Aorta (tissue), 5 donors: Measurements from ENCODE around the gene CYTH3. TPM values are rescaled to one million over a fixed set of nuclear protein-coding genes. Genes with fewer than 3 reads are reported as not detected.
"Not testable (repeated sequence)": the region's sequence is repeated elsewhere in the genome, so short reads cannot be mapped to it uniquely, and the experiment has no call there.

Experiments used
- ATAC-seq: fragments of 200-7000 bp; cut with Tn5 transposase; one replicate; pipeline ENCODE4 v1.9.1; 2022; ENCODE audit warnings: moderate library complexity; ENCODE audit not compliant: low FRiP score
- DNase-seq, 2 donors: peaks; one replicate each; pipeline ENCODE4 v3.0.0-alpha.2; 2020
- H3K27ac ChIP-seq, 2 donors: one replicate each; pipeline ENCODE4 v1.5.1; 2013; ENCODE audit warnings: low read length in 2 of 2, mild to moderate bottlenecking in 2 of 2, moderate library complexity in 2 of 2, control low read depth in 1 of 2, inconsistent platforms in 1 of 2, low read depth in 1 of 2
- H3K27me3 ChIP-seq, 2 donors: one replicate each; pipeline ENCODE4 v1.6.1; 2013; ENCODE audit warnings: control low read depth in 1 of 2, low read length in 1 of 2, mild to moderate bottlenecking in 1 of 2, moderate library complexity in 1 of 2; ENCODE audit not compliant: insufficient read depth in 2 of 2, control insufficient read depth in 1 of 2
- H3K36me3 ChIP-seq, 2 donors: one replicate each; pipeline ENCODE4 v1.6.1; 2013; ENCODE audit warnings: control low read depth in 1 of 2, low read length in 1 of 2, mild to moderate bottlenecking in 1 of 2; ENCODE audit not compliant: insufficient read depth in 2 of 2, control insufficient read depth in 1 of 2
- H3K4me1 ChIP-seq, 2 donors: one replicate each; pipeline ENCODE4 v1.6.1; 2013; ENCODE audit warnings: low read length in 2 of 2, control low read depth in 1 of 2, mild to moderate bottlenecking in 1 of 2, moderate library complexity in 1 of 2; ENCODE audit not compliant: insufficient read depth in 2 of 2, control insufficient read depth in 1 of 2
- H3K4me3 ChIP-seq, 2 donors: one replicate each; pipeline ENCODE4 v1.5.1; 2013; ENCODE audit warnings: low read length in 2 of 2, control low read depth in 1 of 2, mild to moderate bottlenecking in 1 of 2
- H3K9me3 ChIP-seq: one replicate; pipeline ENCODE4 v1.6.1; 2013; ENCODE audit warnings: mild to moderate bottlenecking, low read length; ENCODE audit not compliant: control insufficient read depth
- WGBS, 2 donors: extraction: QIAGEN DNeasy Blood & Tissue Kit; methylation state at CpG; one replicate each; pipeline ENCODE4 v1.1.7; 2013; 5-methylcytosine and 5-hydroxymethylcytosine counted together
- intact Hi-C, 2 donors: fragments of 100-400 bp; cut with DNase I; formaldehyde crosslinking; loops; one replicate each; pipeline versions ENCODE4 v1.14.2 to v1.15.0; 2022
- polyA plus RNA-seq, 2 donors: library from polyadenylated mRNA; stranded (reverse); fragments of 200-250 nt; gene quantifications; one replicate each; pipeline ENCODE4 v1.2.3, GENCODE V29; 2013
- total RNA-seq, 2 donors: library from RNA; stranded (reverse); fragmentation: NEBNext Ultra II Directional; extraction: Animal tissue kit (Norgen Biotek cat#: 25700); gene quantifications; one replicate each; pipeline ENCODE4 v1.2.1, GENCODE V29; 2021
- donor health status: healthy with polysubstance abuse.
- donor health status: Bipolar disorder and iron deficiency.
- donor health status: DM: no; HTN: no; CAD: no.
- donor health status: DM: no; HTN: no; CAD: no.
- donor health status: DM: yes; HTN: yes; CAD: no.

Gene CYTH3
- total and polyA plus RNA-seq, 4 donors, result 20.2 to 63.7 (median 49.0) TPM

DNA sequence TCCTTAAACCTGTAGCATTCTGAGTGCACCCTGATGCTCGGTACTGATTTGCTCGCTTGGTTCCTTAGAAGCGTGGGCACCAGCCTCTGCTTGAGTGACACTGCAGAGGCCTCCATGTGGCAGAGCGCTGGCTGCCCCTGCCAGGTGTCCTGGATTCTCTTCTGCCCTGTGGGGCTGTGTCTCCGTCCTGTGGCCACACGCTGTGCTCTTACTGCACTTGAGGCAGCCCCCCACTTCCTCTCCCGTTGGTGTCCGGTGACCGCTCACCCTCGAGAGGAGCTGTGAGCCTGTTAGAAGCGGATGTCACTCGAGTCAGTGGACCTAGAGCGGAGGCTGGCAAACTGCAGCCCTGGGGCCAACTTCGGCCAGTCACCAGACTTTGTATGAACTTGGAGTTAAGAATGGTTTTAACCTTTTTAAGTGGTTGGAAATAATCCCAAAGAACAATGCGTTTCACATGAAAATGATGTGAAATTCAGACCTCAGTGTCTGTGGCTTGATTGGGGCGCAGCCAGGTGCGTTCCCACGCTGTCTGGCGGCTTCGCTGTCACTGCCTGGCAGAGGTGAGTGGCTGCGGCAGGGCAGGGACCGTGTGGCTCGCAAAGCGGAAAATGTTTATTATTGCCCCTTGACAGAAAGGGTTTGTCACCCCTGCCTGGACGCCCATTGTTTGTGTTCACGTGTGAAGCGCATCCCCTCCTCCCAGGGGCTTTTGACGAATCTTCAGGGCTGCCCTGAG lies 114.6 kb downstream of the CYTH3 start:
- ATAC-seq (no peak), DNase-seq (no peak)
- no peak overlapping the region for H3K27ac ChIP-seq
- WGBS, 2 donors, result 87 to 90% methylated on average over 28 of the region's 28 CpGs
- intact Hi-C loops, result no loop called here
- H3K27me3 ChIP-seq, result no peaks in the 10 kb centered on the region
- H3K4me1 ChIP-seq, result no peaks in the 10 kb centered on the region
- no peaks in the 10 kb centered on the region for H3K9me3 ChIP-seq
- H3K36me3 ChIP-seq, result peaks cover 0 to 2% of the 10 kb centered on the region in 2 donors
- H3K4me3 ChIP-seq, result no peak overlapping the region

DNA sequence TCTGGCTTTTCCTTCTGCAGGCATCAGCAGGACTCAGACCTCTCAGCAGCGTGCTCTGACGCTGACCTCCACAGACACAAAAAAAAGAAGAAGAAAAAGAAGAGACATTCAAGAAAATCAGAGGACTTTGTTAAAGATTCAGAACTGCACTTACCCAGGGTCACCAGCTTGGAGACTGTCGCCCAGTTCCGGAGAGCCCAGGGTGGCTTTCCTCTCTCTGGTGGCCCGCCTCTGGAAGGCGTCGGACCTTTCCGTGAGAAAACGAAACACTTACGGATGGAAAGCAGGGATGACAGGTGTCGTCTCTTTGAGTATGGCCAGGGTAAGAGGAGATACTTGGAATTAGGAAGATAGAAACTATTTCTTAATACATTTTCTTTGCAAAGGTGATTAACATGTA lies 115.7 kb downstream of the CYTH3 start:
- ATAC-seq (no peak), DNase-seq (no peak)
- WGBS, 2 donors, result 93 to 94% methylated on average over 11 of the region's 11 CpGs
- Histone ChIP-seq H3K4me1 (no peaks in the 10 kb centered on the region), H3K9me3 (no peaks in the 10 kb centered on the region), H3K36me3 (peaks cover 0 to 2% of the 10 kb centered on the region in 2 donors), H3K27ac (no peak overlapping the region), H3K27me3 (no peaks in the 10 kb centered on the region), H3K4me3 (no peak overlapping the region)
- intact Hi-C loops, result no loop called here

DNA sequence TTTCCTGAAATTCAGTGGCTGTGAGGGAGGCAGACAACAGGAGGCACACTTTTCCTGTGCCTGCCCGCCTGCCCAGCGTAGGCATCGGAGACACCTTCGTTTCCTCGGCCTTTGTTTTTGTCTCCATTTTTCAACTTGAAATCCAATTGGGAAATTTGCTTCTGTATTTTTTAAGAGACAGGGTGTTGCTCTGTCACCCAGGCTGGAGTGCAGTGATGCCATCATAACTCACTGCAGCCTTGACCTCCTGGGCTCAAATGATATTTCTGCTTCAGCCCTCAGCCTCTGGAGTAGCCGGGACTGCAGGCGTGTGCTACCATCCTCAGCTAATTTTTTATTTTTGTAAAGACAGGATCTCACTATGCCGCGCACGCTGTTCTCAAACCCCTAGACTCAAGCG lies 116.8 kb downstream of the CYTH3 start:
- Histone ChIP-seq H3K9me3 (no peaks in the 10 kb centered on the region), H3K36me3 (peaks cover 0 to 3% of the 10 kb centered on the region in 2 donors), H3K4me3 (no peak overlapping the region), H3K27ac (no peak overlapping the region), H3K4me1 (no peaks in the 10 kb centered on the region), H3K27me3 (no peaks in the 10 kb centered on the region)
- ATAC-seq (no peak), DNase-seq (no peak)
- intact Hi-C loops, result no loop called here
- WGBS, 2 donors, result 91 to 93% methylated on average over 11 of the region's 11 CpGs

DNA sequence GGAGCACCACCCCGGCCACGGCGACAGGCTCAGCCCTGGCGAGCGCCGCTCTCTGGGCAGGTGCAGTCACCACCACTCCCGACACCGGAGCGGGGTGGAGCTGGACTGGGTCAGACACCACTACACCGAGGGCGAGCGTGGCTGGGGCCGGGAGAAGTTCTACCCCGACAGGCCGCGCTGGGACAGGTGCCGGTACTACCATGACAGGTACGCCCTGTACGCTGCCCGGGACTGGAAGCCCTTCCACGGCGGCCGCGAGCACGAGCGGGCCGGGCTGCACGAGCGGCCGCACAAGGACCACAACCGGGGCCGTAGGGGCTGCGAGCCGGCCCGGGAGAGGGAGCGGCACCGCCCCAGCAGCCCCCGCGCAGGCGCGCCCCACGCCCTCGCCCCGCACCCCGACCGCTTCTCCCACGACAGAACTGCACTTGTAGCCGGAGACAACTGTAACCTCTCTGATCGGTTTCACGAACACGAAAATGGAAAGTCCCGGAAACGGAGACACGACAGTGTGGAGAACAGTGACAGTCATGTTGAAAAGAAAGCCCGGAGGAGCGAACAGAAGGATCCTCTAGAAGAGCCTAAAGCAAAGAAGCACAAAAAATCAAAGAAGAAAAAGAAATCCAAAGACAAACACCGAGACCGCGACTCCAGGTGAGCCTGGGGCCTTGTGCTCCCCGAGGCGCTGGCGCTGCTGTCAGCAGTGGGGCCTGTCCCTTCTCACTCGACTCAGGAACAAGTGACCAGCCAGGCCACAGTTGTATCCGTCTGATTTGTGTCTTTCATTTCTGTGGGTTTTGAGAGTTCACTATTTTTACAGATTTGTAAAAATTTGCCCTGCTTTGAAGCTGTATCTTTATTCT lies 117.7 kb downstream of the CYTH3 start:
- no peak for ATAC-seq
- WGBS, 2 donors, result 93% methylated on average over 64 of the region's 64 CpGs
- DNase-seq, result no peak
- Histone ChIP-seq H3K4me3 (no peak overlapping the region), H3K36me3 (peaks cover 0 to 3% of the 10 kb centered on the region in 2 donors), H3K4me1 (no peaks in the 10 kb centered on the region), H3K27me3 (no peaks in the 10 kb centered on the region), H3K27ac (no peak overlapping the region), H3K9me3 (no peaks in the 10 kb centered on the region)
- intact Hi-C loops, result no loop called here

- 84 to 85% methylated on average over 91 of the region's 91 CpGs for WGBS, 2 donors
- intact Hi-C loops, result no loop called here
- peaks cover 0 to 5% of the 10 kb centered on the region in 2 donors for H3K36me3 ChIP-seq
- no peak overlapping the region for H3K27ac ChIP-seq
- no peaks in the 10 kb centered on the region for H3K4me1 ChIP-seq
- H3K9me3 ChIP-seq, result no peaks in the 10 kb centered on the region
- H3K4me3 ChIP-seq, result no peak overlapping the region
- DNase-seq (no peak), ATAC-seq (no peak)
- no peaks in the 10 kb centered on the region for H3K27me3 ChIP-seq
Observed at GRCh38 chr7:6153646-6154541, 118.5 kb downstream of the CYTH3 start.

- H3K4me1 ChIP-seq, result no peaks in the 10 kb centered on the region
- H3K4me3 ChIP-seq, result no peak overlapping the region
- no peak overlapping the region for H3K27ac ChIP-seq
- H3K36me3 ChIP-seq, result peaks cover 3 to 9% of the 10 kb centered on the region in 2 donors
- 90% methylated on average over 29 of the region's 29 CpGs for WGBS, 2 donors
- no peak for DNase-seq
- H3K27me3 ChIP-seq, result no peaks in the 10 kb centered on the region
- intact Hi-C loops, result no loop called here
- H3K9me3 ChIP-seq, result no peaks in the 10 kb centered on the region
- ATAC-seq, result no peak
Observed at GRCh38 chr7:6151994-6152735, 120.3 kb downstream of the CYTH3 start.

DNA sequence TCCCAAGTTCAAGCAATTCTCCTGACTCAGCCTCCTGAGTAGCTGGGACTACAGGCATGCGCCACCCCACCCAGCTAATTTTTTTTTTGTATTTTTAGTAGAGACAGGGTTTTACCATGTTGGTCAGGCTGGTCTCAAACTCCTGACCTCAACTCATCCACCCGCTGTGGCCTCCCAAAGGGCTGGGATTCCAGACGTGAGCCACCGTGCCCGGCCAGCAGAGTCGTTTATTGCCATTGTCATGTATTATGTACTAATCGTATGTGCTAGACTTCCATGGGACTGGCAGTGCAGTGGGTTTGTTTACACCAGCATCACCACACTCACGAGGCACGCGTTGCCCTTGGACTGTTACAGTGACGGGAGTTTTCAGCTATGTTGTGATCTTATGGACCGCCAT lies 120.9 kb downstream of the CYTH3 start:
- DNase-seq, H3K27me3 ChIP-seq, H3K27ac ChIP-seq, H3K9me3 ChIP-seq, H3K4me1 ChIP-seq, ATAC-seq, H3K36me3 ChIP-seq, intact Hi-C loops, H3K4me3 ChIP-seq: not testable (repeated sequence)
- WGBS, 2 donors, result 92 to 93% methylated on average over 12 of the region's 12 CpGs

GRCh38 chr7:6149996-6150395 lies 122.4 kb downstream of the CYTH3 start:
- no peak for ATAC-seq
- WGBS, 2 donors, result 82 to 85% methylated on average over 19 of the region's 19 CpGs
- intact Hi-C loops, result no loop called here
- H3K4me3 ChIP-seq, result no peak overlapping the region
- H3K4me1 ChIP-seq, result no peaks in the 10 kb centered on the region
- DNase-seq, result no peak
- H3K36me3 ChIP-seq, result peaks cover 3 to 9% of the 10 kb centered on the region in 2 donors
- H3K9me3 ChIP-seq, result no peaks in the 10 kb centered on the region
- H3K27ac ChIP-seq, result no peak overlapping the region
- no peaks in the 10 kb centered on the region for H3K27me3 ChIP-seq
